GM18505 (cell line): ENCODE results near the gene SPAG5.

Experiments
- ATAC-seq: cut with Tn5 transposase; IDR thresholded peaks from one replicate; pipeline ENCODE4 v1.9.1; 2021; ENCODE audit not compliant: unreplicated experiment
- POLR2A ChIP-seq: IDR thresholded peaks from 4 replicates; pipeline ENCODE4 v1.6.1; 2011; ENCODE audit warnings: borderline replicate concordance; ENCODE audit not compliant: insufficient read depth, insufficient read length; ENCODE audit errors: extremely low read depth

Gene SPAG5

GRCh38 chr17:28572259-28573039, 26.4 kb downstream of the SPAG5 start:
- TF ChIP-seq POLR2A = no peak
- ATAC-seq = no peak

- peak; percentile 85 for ATAC-seq
- peak; percentile 83 for TF ChIP-seq POLR2A
Measured at GRCh38 chr17:28571361-28572122, 27.3 kb downstream of the SPAG5 start, which contains the start of gene PIGS. Gene PIGS (minus strand): TSS chr17:28571524. CDS start chr17:28571496, 28 bp downstream.

DNA sequence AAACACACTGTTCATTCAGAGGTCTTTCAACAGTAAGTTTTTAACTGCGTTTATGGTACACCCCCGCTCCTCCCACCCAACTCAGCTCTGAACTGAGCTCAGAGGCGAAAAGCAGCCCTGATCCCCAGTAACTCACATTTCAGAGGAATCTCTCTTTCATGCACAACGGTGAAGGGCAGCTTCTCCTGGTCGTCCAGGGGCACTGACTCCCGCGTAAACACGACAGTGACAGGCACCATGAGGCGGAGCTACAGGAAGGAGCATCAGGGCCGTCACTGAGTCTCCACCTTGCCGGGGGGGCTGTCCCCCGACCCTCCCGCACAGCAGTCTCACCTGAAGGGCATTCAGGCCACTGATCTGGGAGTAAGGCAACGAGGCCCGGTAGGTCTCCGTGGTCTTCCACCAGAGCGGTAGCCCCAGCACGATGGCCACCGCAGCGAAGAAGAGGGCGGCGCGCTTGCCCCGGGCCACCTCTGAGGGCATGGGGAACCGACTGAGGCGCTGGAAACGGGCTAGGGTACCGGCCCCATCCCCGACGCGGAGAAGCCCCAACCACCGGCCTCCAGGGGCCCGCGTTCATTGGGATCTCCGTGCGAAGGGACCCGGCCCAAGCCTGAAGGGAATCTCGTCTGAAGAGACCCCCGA, 28.0 kb downstream of the SPAG5 start:
- TF ChIP-seq POLR2A = no peak
- ATAC-seq = peak; percentile 22

GRCh38 chr17:28569446-28569845, 29.4 kb downstream of the SPAG5 start:
- no peak for ATAC-seq
- no peak for TF ChIP-seq POLR2A

DNA sequence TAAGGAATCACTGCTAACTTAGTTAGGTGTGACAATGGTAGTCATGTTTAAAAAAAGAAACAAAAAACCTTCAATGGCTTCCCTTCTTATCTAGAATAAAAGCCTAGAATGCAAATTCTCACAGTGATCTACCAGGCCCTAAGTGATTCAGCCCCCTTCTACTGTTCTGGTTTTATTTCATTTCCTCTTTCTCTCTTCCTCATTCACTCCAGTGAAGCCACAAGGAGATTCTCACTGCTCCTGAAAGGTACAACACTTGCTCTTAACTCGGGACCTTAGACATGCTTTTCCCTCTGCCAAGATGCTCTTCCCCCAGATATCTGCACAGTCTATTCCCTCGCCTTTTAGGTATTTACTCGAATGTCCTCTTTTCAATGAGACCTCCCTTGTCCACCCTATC, 31.2 kb downstream of the SPAG5 start:
- ATAC-seq = no peak
- TF ChIP-seq POLR2A = no peak

GRCh38 chr17:28563475-28563874, 35.4 kb downstream of the SPAG5 start:
- no peak for ATAC-seq
- no peak for TF ChIP-seq POLR2A

DNA sequence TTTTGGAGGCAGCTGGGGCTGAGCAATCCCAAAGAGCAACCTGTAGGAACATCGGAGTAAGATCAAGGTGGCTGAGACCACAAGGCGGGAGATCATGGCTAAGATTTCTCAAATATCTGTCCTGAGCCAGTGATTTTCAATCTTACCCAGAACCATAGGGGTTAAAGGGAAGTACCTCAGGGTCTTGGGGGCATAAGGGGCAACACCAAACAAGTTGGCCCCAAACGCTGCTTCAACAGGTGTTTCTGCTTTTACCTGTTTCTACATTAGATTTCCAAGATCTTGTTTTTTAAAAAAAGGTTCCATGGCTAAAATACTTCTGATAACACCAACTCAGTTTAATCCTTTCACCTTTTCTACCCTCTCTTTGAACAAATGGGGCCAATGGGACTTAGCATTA, 43.8 kb downstream of the SPAG5 start:
- TF ChIP-seq POLR2A = no peak

DNA sequence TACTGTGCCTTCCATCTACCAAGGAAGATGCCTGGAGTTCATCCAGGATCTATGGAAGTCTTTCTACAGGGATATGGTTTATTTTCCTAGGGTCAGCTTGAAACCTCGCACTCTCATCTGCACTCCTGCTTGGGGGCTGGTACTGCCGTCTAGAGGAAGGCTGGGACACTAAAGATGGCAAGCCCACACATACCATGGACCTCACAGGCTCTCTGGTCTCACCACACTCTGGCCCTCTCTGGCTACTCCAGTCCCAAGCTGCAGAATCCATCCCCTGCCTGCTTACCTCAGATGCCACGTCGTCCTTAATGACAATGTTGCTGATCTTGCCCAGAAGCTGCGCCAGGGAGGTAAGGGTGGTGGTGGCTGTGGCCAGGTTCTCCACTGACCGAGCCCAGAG, 44.3 kb downstream of the SPAG5 start:
- TF ChIP-seq POLR2A = no peak
- no peak for ATAC-seq

More for the DNA sequence above, 43.8 kb downstream of the SPAG5 start:
- ATAC-seq = no peak

GRCh38 chr17:28553000-28553505, 45.8 kb downstream of the SPAG5 start:
- no peak for ATAC-seq
- TF ChIP-seq POLR2A = no peak

DNA sequence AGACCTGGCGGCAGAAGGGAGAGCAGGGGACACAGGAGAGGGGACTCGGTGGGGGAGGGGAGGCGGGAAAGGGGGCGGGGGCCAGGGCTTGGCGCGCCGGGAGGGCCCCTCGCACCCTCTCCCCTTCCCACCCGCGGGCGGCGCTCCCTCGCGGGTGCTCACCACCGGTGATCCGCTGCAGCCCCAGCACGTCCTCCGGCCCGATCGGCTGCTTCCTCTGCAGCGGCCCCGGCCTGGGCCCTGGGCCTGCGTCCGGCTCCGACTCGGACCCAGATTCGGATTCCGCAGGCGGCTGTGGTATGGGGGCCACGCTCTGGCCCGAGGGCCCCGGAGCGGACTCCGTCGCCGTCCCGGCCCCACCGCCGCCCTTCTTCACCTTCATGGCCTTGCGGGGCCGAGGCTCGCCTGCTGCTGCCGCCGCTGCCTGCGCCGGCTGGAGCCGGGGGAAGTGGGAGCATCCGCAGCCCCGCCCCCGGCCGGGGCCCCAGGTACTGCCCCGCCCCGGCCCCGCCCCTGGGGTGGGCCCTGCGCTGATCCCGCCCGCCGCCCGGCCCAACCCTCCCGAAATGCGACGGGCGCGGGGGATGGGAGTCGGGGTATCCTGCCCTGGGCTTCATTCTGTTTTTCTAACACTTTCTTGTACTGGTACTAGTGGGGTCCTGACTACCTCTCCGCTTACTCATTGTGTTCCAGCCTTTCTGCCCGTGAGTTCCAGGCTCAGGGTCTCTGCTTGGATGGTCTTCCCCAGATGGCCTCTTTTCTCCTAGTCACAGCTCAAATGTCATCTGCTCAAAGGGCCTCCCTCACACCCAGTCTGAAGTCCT, 46.4 kb downstream of the SPAG5 start, which contains the start of gene UNC119:
TSS of gene UNC119 (minus strand) at position 449 of the 824 bp plus-strand sequence. CDS start at position 382, 67 bp downstream.
- ATAC-seq = peak; percentile 63
- TF ChIP-seq POLR2A = peak; percentile 86

- ATAC-seq = no peak
- no peak for TF ChIP-seq POLR2A
Measured at GRCh38 chr17:28551421-28552175, 47.2 kb downstream of the SPAG5 start.

DNA sequence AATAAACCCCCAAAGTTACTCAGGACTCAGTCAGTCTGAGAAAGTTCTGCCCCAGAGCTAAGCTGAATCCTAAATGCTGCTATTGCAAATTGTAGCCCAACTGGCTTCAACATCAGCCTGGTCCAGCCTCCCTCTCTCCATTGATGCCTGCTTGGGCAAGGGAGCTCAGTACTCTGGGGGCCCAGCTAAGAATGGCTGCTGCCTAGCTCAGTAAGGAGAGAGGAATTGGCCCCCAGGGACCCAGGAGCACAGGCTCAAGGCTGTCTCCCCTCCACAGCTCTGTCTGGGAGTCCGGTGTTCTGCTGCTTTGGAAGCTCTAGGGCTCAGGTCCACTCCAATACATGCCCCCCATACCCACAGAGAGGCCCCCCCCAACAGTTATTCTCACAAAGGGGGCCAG, 48.0 kb downstream of the SPAG5 start:
- no peak for TF ChIP-seq POLR2A
- no peak for ATAC-seq
